Activated CD8-positive, alpha-beta T cell treated with anti-CD3 and anti-CD28 coated beads, Interleukin-2, amount 10 ng/mL, durations not matched to agents 7 days and 5 days (primary cell): Measurements from ENCODE around the gene LRP6. TPM values are rescaled to one million over a fixed set of nuclear protein-coding genes. Genes with fewer than 3 reads are reported as not detected.

Experiments
- ATAC-seq: fragments of 150-1000 bp; cut with Tn5 transposase; one replicate; pipeline ENCODE4 v1.10.0; 2021; ENCODE audit warnings: moderate library complexity
- CTCF ChIA-PET: fragments of 350-600 bp; sonication (Branson Sonifier 250); formaldehyde crosslinking; loops from one replicate; lab custom pipeline; 2021; ENCODE audit warnings: antibody characterized with exemption; lab: Charles Lee
- POLR2A ChIA-PET: fragments of 350-600 bp; sonication (Branson Sonifier 250); formaldehyde crosslinking; loops from one replicate; lab custom pipeline; 2021; ENCODE audit warnings: antibody characterized with exemption; lab: Charles Lee
- DNase-seq: peaks from one replicate; pipeline ENCODE4 v3.0.0-alpha.2; 2020
- H3K27ac Mint-ChIP-seq: one replicate; pipeline ENCODE4 v1.8.0; 2021; ENCODE audit warnings: mild to moderate bottlenecking, mixed read lengths
- H3K27me3 Mint-ChIP-seq: one replicate; pipeline ENCODE4 v1.8.0; 2021; ENCODE audit warnings: low read depth, mixed read lengths
- H3K36me3 Mint-ChIP-seq: one replicate; pipeline ENCODE4 v1.8.0; 2021; ENCODE audit warnings: low read depth, mixed read lengths
- H3K4me1 Mint-ChIP-seq: one replicate; pipeline ENCODE4 v1.8.0; 2021; ENCODE audit warnings: low read depth, mixed read lengths
- H3K4me3 Mint-ChIP-seq: one replicate; pipeline ENCODE4 v1.8.0; 2021; ENCODE audit warnings: mild to moderate bottlenecking, mixed read lengths
- H3K9me3 Mint-ChIP-seq: one replicate; pipeline ENCODE4 v1.8.0; 2022; ENCODE audit warnings: mixed read lengths; ENCODE audit not compliant: insufficient read depth
- total RNA-seq, 2 experiments: library from RNA; stranded (reverse); gene quantifications; one replicate each; pipeline ENCODE4 v1.2.3, GENCODE V29; 2021

LRP6 gene
- total RNA-seq, 2 experiments from 2014 or later = 0.08 to 0.37 TPM

DNA sequence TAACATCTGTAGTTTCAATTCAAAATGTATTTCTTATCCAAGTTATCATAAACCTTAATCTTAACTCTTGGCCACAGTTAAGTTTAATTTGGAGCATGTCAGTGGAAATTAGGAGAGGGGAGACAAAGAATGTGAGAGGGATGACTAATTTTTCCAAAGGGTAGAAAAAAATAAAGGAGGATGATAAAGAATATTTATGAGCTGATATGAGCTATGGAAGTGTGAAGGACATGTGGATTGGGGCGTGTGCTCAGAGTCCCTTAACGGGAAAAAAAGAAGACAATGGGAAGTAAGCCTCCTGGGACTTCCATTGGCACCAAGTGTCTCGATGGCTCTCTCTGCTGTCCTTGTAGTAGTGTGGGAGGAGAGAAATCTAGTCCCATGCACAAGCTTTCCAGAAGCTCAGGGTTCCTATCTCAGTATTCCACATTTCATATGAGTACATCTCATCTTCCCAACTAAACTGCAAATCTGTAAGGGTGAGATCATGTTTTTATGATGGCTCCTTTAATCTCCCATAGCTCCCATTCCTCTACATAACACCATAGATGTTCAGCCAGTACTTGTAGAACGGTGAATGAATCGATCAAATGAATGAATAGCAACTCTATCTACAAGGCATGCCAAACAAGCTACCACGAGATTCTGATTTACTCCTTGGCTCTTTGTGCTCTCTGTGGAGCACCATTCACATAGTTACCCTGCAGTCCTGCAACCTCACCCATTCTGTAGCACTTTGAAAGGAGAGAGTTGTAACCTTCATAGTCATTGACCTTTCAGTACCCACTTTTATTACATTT lies 168.8 kb downstream of the LRP6 start:
- peaks cover 7% of the 10 kb centered on the region for H3K36me3 Mint-ChIP-seq
- no peak overlapping the region for H3K4me3 Mint-ChIP-seq
- no peak overlapping the region for H3K27ac Mint-ChIP-seq
- CTCF ChIA-PET = interaction anchor here (0.6 to 1.0 kb wide), 3 partner anchors 12 to 364 kb away, joined by 3 read pairs; no protein-coding TSS in a partner anchor
- POLR2A ChIA-PET = no interaction called here
- no peak for ATAC-seq
- H3K9me3 Mint-ChIP-seq = peaks cover 2% of the 10 kb centered on the region
- no peaks in the 10 kb centered on the region for H3K27me3 Mint-ChIP-seq
- no peak for DNase-seq
- H3K4me1 Mint-ChIP-seq = no peaks in the 10 kb centered on the region

DNA sequence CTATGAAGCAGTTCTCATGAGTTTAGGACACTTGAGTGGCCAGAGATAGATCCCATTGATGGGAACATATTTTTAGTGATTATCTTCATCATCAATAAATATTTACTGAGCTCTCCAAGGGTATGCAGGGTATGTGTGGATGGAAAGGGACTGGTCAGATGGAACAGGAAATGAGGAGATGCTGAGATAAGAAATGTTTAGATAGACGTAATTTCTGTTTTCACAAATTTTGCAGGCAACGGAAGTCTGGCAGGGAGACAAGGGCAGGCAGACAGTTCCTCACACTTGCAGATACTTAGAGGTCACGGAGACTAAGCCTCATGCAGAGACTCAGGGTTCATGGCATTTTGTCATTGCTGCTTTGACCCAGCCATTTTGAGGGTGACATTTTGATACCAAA lies 171.8 kb downstream of the LRP6 start:
- H3K27ac Mint-ChIP-seq = no peak overlapping the region
- H3K27me3 Mint-ChIP-seq = no peaks in the 10 kb centered on the region
- ATAC-seq (no peak), DNase-seq (no peak)
- H3K4me1 Mint-ChIP-seq = no peaks in the 10 kb centered on the region
- H3K4me3 Mint-ChIP-seq = no peak overlapping the region
- CTCF ChIA-PET = interaction anchor here (0.6 kb wide), 1 partner anchor 40 kb away, joined by 3 read pairs; no protein-coding TSS in a partner anchor
- H3K36me3 Mint-ChIP-seq = peaks cover 7% of the 10 kb centered on the region
- POLR2A ChIA-PET = no interaction called here
- H3K9me3 Mint-ChIP-seq = no peaks in the 10 kb centered on the region

DNA sequence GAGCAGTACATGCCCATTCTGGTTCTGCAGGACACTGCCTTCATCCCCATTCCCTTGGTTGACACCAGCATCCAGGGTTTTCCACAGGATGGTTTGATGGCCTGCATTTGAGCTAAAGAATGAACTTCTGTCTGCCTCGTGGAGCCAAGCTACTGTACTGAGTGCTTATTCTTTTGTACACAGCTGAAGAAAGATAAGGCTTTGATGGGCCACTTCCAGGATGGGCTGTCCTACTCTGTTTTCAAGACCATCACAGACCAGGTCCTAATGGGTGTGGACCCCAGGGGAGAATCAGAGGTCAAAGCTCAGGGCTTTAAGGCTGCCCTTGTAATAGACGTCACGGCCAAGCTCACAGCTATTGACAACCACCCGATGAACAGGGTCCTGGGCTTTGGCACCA lies 172.4 kb downstream of the LRP6 start:
- no peak overlapping the region for H3K4me3 Mint-ChIP-seq
- H3K27me3 Mint-ChIP-seq = no peaks in the 10 kb centered on the region
- DNase-seq = no peak
- H3K27ac Mint-ChIP-seq = no peak overlapping the region
- peaks cover 7% of the 10 kb centered on the region for H3K36me3 Mint-ChIP-seq
- CTCF ChIA-PET = interaction anchor here (0.6 kb wide), 1 partner anchor 41 kb away, joined by 3 read pairs; no protein-coding TSS in a partner anchor
- ATAC-seq = no peak
- no peaks in the 10 kb centered on the region for H3K4me1 Mint-ChIP-seq
- POLR2A ChIA-PET = no interaction called here
- H3K9me3 Mint-ChIP-seq = no peaks in the 10 kb centered on the region

DNA sequence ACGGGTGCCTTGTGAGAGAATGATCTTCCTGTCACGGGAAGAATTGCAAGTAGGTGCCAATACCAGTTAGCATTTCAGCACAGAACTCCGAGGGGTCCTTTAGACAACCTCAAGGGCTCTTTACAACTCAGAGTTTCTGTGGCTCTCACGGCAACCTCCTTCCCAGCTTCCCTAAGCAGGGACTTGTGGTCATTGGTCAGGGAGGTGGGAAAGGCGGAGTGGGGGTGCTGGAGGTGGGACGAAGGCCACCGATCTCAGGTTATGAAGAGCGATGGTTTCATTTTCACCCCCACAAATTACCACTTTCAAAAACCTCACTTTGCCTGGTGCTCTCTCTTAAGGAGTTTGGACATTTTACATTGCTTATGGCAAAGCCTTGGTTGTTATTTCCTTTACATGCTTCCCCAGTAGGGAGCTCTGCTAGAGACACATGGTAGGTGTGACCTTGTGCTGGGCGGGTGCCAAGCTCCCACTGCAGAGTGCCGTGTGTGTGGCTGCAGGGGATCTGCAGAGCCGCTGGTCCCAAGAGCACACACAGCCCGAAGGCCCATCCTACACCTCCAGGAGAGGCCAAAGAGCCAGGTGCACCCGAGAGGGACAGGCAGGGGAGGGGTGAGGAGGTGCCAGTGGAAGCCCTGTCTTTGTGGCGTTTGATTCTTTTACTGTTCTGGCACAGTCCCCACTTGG lies 174.7 kb downstream of the LRP6 start:
- ChIA-PET CTCF (no interaction called here), POLR2A (no interaction called here)
- H3K27ac Mint-ChIP-seq = no peak overlapping the region
- no peaks in the 10 kb centered on the region for H3K9me3 Mint-ChIP-seq
- peaks cover 7% of the 10 kb centered on the region for H3K36me3 Mint-ChIP-seq
- DNase-seq = no peak
- H3K27me3 Mint-ChIP-seq = no peaks in the 10 kb centered on the region
- no peaks in the 10 kb centered on the region for H3K4me1 Mint-ChIP-seq
- H3K4me3 Mint-ChIP-seq = no peak overlapping the region
- ATAC-seq = no peak

DNA sequence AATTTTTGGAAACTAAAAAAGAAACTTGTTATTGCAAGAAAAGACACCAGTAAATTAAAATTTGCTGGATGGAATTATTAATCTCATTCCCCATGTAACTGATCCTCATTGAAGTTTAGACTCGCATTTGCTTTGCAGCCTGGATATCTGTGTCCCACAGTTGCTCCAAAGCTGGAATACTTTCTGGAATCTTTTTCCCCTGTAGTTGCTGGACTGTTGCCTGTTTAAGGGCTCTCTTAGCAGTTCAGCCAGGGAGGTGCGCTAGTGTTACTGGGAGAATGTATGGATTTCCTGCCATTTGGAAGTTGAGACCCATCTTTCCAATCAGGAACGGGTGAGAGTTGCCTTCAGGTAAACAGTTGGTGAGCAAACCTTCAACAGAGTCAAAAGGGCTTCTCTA lies 175.8 kb downstream of the LRP6 start:
- no peaks in the 10 kb centered on the region for H3K27me3 Mint-ChIP-seq
- no peak for ATAC-seq
- H3K4me1 Mint-ChIP-seq = no peaks in the 10 kb centered on the region
- no peak for DNase-seq
- no peak overlapping the region for H3K4me3 Mint-ChIP-seq
- no peak overlapping the region for H3K27ac Mint-ChIP-seq
- no peaks in the 10 kb centered on the region for H3K9me3 Mint-ChIP-seq
- POLR2A ChIA-PET = interaction anchor here (0.6 kb wide), 1 partner anchor 13 kb away, joined by 3 read pairs; no protein-coding TSS in a partner anchor
- CTCF ChIA-PET = no interaction called here
- peaks cover 7% of the 10 kb centered on the region for H3K36me3 Mint-ChIP-seq

DNA sequence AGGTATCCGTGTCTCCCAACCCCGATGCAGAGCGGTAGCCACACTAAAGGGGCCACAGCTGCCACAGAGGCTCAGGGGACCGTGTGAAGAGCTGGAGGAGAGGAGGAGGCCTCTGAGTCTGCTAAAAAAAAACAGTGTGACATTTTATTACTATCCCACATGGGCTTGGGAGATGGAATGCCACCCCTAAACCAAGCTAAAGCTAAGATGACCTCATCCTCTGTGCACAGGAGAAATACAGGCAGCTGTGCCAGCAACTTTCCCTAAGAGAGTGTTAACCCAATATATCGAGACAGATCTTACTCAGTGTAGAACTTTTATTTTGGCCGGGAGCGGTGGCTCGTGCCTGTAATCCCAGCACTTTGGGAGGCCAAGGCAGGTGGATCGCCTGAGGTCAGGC lies 178.1 kb downstream of the LRP6 start:
- POLR2A ChIA-PET = no interaction called here
- Mint-ChIP-seq H3K27ac (no peak overlapping the region), H3K4me3 (no peak overlapping the region), H3K4me1 (no peaks in the 10 kb centered on the region), H3K36me3 (no peaks in the 10 kb centered on the region), H3K9me3 (no peaks in the 10 kb centered on the region), H3K27me3 (no peaks in the 10 kb centered on the region)
- ATAC-seq (no peak), DNase-seq (no peak)
- CTCF ChIA-PET = no interaction called here

DNA sequence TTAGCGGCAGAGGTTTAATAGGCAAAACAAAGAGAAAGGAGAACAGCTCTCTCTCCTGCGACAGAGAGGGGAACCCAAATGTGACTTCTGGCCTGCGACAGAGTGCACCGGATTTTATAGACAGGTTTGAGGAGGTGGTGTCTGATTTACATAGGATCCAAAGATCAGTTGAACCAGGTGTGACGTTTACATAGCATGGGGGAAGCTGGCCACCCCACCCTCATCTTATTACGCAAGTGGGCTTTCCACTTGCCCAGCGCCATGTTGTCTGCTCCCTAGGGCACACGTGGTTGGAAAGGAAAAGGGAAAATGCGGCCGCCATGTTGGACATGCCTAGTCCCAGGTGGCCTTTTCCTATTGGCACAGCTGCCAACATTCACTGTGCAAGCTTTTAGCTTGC lies 178.7 kb downstream of the LRP6 start:
- H3K4me3 Mint-ChIP-seq = no peak overlapping the region
- ATAC-seq = no peak
- H3K9me3 Mint-ChIP-seq = no peaks in the 10 kb centered on the region
- no peak for DNase-seq
- no peaks in the 10 kb centered on the region for H3K36me3 Mint-ChIP-seq
- no peaks in the 10 kb centered on the region for H3K27me3 Mint-ChIP-seq
- no peak overlapping the region for H3K27ac Mint-ChIP-seq
- H3K4me1 Mint-ChIP-seq = no peaks in the 10 kb centered on the region
- POLR2A ChIA-PET = interaction anchor here (0.6 kb wide), 1 partner anchor 42 kb away, joined by 3 read pairs; no protein-coding TSS in a partner anchor
- CTCF ChIA-PET = interaction anchor here (1.3 kb wide), 1 partner anchor 239 kb away, joined by 3 read pairs; no protein-coding TSS in a partner anchor

DNA sequence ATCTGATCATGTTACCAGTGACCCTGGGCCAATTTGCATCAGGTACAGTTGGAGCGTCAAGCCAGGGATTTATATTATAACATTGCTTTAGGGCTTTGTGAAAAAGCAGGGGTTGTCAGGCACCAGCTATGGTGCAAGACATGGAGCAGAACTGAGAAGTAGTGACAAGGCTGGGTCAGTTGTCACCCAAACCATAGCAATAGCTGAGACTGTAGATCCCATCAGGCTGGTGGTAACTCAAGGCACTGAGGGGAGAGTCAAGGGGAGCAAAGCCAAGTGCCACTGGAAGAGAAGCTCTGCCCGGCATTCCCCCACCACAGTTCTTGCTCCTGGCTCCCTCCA lies 179.2 kb downstream of the LRP6 start:
- CTCF ChIA-PET = interaction anchor here (0.9 to 1.3 kb wide), 2 partner anchors 240 to 241 kb away, joined by 3 read pairs; no protein-coding TSS in a partner anchor
- POLR2A ChIA-PET = interaction anchor here (0.6 kb wide), 1 partner anchor 43 kb away, joined by 3 read pairs; no protein-coding TSS in a partner anchor
- no peak overlapping the region for H3K4me3 Mint-ChIP-seq
- no peaks in the 10 kb centered on the region for H3K36me3 Mint-ChIP-seq
- DNase-seq = no peak
- H3K27me3 Mint-ChIP-seq = no peaks in the 10 kb centered on the region
- no peak overlapping the region for H3K27ac Mint-ChIP-seq
- H3K9me3 Mint-ChIP-seq = no peaks in the 10 kb centered on the region
- ATAC-seq = no peak
- H3K4me1 Mint-ChIP-seq = no peaks in the 10 kb centered on the region

DNA sequence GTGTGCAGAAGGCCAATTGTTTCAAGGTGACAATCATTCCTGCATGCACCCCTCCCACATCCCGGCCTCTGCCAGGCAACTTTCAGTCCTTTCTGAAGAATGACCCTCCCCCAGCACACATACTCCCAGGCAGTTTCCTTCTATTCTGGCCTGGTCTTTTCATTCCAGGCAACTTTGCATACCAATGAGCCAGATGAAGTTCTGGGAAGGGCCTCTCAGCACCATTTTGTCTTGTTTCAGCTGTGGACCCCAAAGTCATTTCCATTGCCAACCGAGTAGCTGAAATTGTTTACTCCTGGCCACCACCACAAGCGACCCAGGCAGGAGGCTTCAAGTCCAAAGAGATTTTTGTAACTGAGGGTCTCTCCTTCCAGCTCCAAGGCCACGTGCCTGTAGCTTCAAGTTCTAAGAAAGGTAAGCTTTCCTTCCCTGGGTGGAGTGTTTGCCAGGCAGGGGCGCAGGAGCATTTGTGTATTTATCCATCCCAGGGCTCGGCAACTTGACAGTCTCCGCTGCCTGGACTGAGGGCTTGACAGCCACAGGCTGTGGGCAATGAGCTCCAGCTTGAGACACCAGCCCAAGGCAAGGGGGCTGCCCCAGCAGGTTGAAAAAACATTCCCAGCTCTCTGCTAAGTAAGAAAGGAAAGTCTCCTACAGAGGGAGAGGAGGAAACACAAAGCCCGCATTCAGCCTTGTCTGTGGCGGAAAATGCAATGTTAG lies 179.7 kb downstream of the LRP6 start:
- no peaks in the 10 kb centered on the region for H3K9me3 Mint-ChIP-seq
- DNase-seq (no peak), ATAC-seq (no peak)
- H3K27ac Mint-ChIP-seq = no peak overlapping the region
- no peak overlapping the region for H3K4me3 Mint-ChIP-seq
- H3K4me1 Mint-ChIP-seq = no peaks in the 10 kb centered on the region
- ChIA-PET POLR2A (no interaction called here), CTCF (interaction anchor here (0.9 to 1.3 kb wide), 2 partner anchors 240 to 241 kb away, joined by 3 read pairs; no protein-coding TSS in a partner anchor)
- H3K36me3 Mint-ChIP-seq = no peaks in the 10 kb centered on the region
- no peaks in the 10 kb centered on the region for H3K27me3 Mint-ChIP-seq

DNA sequence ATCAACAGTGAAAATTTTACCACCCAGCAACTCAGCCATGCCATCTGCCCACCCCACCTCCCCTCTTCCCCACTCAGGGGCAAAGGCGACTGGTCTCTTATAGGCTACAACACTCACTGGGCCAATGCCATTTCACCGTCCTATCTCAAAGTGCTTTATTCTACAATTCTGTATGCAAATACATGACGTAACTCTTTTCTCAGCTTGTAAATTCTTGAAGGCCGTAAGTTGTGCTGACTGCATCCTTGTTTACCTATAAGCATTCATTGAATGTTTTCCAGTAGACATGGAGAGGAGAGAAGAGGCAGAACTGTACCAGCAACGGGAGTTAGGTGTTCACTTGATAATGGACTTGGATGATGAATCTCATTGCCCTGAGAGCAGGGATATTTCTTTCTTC lies 180.5 kb downstream of the LRP6 start:
- ATAC-seq (no peak), DNase-seq (no peak)
- Mint-ChIP-seq H3K4me1 (peaks cover 4% of the 10 kb centered on the region), H3K36me3 (no peaks in the 10 kb centered on the region), H3K4me3 (no peak overlapping the region), H3K27ac (no peak overlapping the region), H3K9me3 (no peaks in the 10 kb centered on the region), H3K27me3 (no peaks in the 10 kb centered on the region)
- ChIA-PET CTCF (no interaction called here), POLR2A (no interaction called here)

DNA sequence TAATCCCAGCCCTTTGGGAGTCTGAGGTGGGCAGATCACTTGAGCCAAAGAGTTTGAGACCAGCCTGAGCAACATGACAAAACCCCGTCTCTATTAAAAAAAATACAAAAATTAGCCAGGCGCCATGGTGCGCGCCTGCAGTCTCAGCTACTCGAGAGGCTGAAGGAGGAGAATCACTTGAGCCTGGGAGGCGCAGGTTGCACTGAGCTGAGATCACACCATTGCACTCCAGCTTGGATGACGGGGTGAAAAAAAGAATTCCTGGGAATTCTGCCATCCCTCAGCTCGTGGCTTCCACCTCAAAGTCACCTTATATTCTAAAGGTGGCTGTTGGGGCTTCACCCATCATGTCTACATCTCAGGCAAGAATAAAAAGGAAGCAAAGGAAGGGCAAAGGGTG lies 183.2 kb downstream of the LRP6 start:
- DNase-seq = no peak
- CTCF ChIA-PET = interaction anchor here (1.3 to 3.5 kb wide), 3 partner anchors 229 to 250 kb away, joined by 3 to 30 read pairs (median 16); no protein-coding TSS in a partner anchor
- Mint-ChIP-seq H3K27me3 (no peaks in the 10 kb centered on the region), H3K4me3 (no peak overlapping the region), H3K9me3 (no peaks in the 10 kb centered on the region), H3K4me1 (peaks cover 4% of the 10 kb centered on the region), H3K36me3 (no peaks in the 10 kb centered on the region), H3K27ac (no peak overlapping the region)
- POLR2A ChIA-PET = no interaction called here
- ATAC-seq = no peak
